NCI-H1417 treated with DMSO at 0.1 percent for 48 hours (cell line): ENCODE data around the gene RHBDL2.
A peak's percentile ranks its signal among the peaks of the same experiment; 100 is the strongest.
"Not testable (repeated sequence)": the region's sequence is repeated elsewhere in the genome, so short reads cannot be mapped to it uniquely, and the experiment has no call there.

Experiments
- DNase-seq: peaks from one replicate; lab custom pipeline; 2025; lab: John Stamatoyannopoulos, UW

RHBDL2 gene

DNA sequence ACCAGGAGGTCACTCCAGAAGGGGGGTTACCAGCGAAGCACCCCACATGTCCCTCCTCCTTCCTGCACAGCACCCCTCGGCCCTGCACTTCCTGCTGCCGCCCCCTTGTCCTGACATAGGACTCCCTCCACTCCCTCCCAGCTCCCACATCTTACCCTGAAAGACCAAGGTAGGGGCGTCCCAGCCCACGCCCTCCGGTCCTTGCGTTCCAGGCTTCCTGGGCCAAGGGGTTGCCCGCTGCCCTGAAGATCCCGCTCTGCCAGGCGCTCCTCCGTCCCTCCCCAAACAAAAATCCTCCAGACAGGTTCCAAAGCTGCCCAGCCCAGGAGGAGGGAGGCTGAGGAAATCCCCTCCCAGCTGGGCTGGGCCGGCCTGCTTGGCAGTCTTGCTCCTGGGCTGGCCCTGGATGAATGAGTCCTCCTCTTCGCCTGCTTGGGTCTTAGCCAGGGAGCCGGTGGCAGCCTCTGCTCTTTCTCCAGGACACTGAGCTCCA is at the start of gene RHBDL2:
RHBDL2 (minus strand) TSS at position 304 of the 493 bp plus-strand sequence. CDS start 22,618 bp downstream, outside the sequence.
- no peak for DNase-seq

DNA sequence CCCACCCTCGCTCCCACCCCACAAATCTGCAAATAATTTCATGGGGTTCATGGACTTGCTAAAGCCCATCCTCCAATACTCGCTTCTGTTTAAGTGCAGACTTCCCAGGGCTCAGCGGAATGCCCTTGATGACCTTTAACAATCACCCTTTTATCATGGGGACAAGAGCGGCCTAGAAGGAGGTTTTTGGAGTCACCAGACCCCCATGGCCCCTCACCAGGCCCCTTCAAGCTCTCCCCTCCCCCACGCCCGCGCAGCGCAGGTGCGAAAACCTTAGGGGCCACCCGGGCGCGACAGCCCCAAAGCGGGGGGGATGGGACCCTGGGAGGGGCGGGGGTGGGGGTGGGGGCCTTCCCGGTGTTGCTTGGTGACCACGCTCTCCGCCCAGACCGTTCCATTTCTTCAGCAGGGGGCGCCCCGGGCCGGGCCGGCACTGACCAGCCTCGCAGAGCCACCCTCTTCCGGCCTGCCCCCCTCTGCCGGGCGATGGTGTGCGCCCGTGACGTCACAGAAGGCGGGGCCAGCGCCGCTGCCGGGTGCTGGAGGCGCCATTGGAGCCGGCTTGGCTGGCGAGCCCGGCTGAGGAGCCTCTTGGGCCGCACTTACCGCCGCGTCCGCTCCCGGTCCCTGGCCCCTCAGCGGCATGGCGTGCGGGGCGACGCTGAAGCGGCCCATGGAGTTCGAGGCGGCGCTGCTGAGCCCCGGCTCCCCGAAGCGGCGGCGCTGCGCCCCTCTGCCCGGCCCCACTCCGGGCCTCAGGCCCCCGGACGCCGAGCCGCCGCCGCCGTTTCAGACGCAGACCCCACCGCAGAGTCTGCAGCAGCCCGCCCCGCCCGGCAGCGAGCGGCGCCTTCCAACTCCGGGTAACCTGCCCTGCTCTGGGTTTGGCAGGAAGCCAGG is 49.4 kb upstream of the RHBDL2 start, which contains the start of gene AKIRIN1:
AKIRIN1 (plus strand) TSS at position 539 of the 900 bp plus-strand sequence; CDS start at position 644, 105 bp downstream.
- peak; percentile 71 for DNase-seq

- no peak for DNase-seq
Measured at GRCh38 chr1:38990386-38990737, 48.7 kb upstream of the RHBDL2 start.

DNA sequence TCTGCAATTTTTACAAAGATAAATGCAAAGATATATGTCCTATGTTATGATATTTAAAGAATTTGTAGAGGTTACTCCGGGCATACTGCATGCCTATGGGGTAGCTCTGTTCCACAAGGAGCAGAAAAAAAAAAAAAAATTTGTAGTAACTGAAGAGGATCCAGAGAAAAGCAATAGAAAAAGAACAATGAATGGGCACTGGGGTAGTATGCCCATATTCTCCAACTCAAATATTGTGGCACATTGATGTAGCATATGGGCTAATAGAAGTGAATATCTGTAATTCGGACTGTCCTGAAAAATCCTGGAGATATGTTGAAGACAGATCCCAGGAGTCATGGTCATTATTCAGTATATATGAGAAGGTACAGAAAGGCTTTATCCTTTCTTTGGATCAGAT is 48.3 kb upstream of the RHBDL2 start:
- no peak for DNase-seq

DNA sequence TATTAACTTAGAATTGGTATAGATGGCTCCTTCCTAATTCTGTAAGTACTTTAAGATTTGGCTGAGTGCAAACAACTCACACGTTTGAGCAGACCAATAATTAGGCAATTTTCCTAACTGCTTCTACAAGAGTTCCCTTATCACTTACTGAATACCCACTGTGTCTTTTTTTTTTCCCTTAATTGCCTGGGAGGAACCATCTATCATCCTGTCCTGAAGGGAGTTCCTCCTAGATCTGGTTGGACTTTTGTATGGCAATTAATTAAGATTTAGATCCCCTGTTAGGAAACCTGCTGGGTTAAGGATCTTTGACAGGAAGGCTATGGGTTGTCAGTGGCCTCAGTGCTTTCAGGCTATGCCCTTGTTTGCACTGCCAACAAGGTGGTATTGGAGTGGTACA is 37.8 kb upstream of the RHBDL2 start:
- DNase-seq: not testable (repeated sequence)

DNA sequence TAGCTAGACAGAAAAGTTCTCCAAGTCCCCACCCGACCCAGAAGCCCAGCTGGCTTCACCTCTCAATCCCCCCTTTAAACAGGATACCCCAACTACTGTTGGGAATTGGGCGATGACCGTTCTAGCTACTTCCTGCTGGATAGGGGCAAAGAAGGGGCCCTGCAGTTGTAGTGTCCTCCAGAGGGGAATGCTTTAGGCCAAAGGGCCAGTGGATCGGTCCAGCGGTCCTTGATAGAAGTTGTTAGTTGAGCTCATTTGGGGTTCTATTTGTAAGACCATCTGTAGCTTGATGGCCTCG is 36.6 kb upstream of the RHBDL2 start:
- not testable (repeated sequence) for DNase-seq

- not testable (repeated sequence) for DNase-seq
Measured at GRCh38 chr1:38977399-38978244, 36.0 kb upstream of the RHBDL2 start.

- no peak for DNase-seq
Measured at GRCh38 chr1:38973659-38974437, 32.2 kb upstream of the RHBDL2 start.

- not testable (repeated sequence) for DNase-seq
Measured at GRCh38 chr1:38973145-38973544, 31.5 kb upstream of the RHBDL2 start.

GRCh38 chr1:38964140-38964548 is 22.5 kb upstream of the RHBDL2 start:
- DNase-seq: no peak

DNA sequence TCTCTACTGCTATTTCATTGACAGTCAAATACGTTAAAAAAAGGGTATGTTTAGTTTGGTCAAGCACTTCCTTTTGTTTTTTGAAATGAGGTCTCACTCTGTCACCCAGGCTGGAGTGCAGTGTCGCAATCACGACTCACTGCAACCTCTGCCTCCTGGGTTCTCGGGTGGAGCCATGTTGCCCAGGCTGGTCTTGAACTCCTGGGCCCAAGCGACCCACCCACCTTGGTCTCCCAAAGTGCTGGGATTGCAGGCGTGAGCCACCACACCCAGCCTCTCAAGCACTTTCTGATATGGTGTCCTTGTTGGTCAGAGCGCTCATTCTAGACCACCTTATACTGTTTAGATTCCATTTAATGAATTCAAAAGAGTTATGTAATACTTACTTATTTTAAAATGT is 20.9 kb upstream of the RHBDL2 start:
- DNase-seq: no peak

GRCh38 chr1:38962113-38962512 is 20.5 kb upstream of the RHBDL2 start:
- DNase-seq: no peak

DNA sequence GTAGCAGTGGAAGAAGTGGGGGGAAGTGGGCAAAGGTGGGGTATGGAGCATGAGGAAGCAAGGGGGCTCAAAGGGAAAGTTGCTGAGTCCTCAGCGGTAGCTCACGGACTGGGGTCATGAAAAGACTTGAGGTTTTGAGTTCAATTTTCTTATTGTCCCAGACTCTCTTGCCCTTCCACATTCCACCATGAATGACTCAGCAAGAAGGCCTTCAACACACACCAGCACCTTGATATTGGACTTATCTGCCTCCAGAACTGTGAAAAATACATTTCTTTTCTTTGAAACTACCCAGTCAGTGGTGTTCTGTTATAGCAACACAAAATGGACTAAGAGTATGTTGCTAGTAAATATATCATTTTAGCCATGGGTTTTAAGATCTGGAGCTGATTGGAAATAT is 17.3 kb upstream of the RHBDL2 start:
- no peak for DNase-seq

DNA sequence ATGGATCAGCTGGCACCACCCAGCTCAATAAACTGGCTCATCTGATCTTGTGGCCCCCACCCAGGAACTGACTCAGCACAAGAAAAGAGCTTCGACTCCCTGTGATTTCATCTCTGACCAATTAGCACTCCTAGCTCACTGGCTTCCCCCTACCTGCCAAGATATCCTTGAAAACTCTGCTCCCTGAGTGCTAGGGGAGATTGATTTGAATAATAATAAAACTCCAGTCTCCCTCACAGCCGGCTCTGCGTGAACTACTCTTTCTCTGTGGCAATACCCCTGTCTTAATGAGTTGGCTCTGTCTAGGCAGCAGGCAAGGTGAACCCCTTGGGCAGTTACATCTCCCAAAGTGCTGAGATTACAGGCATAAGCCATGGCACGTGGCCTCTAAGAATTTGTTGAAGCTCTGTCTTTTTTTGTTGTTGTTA is 11.8 kb upstream of the RHBDL2 start:
- DNase-seq: no peak

- no peak for DNase-seq
Measured at GRCh38 chr1:38950553-38950952, 8.9 kb upstream of the RHBDL2 start.

DNA sequence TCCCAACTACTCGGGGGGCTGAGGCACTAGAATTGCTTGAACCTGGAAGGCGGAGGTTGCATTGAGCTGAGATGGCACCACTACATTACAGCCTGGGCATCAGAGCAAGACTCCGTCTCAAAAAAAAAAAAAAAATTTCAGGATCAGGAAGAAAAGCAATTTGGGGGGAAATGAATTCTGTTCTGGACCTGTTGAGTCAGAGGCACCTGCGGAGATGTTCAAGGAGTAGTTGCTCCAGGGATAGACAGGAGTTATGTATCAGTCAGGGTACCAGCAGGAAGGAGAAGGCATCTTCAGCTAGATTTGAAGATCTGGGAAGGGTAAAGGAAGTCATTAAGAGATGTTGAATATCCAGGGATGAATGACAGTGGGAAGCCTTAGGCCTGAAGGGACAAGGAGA is 2.9 kb upstream of the RHBDL2 start:
- DNase-seq: no peak

GRCh38 chr1:38942664-38943428 is 1.2 kb upstream of the RHBDL2 start:
- no peak for DNase-seq

DNA sequence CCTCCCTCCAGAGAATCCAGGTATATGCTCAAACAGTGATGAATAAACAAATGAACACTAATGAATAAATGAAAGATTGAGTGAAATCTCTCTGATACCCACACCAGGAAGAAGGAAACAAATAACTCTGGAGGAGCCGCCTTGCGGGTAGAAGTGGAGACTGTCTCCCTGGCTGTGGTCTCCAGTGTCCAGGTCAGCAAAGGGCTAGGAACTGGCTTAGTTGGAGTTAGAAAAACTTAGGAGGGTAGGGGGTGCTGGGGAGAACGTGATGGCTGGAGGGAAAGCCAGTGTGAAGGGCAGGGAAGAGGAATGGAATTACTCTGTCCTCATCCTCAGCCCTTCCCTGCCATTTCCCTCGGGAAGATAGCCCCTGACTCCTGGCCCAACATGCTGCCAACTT is 537 bp downstream of the RHBDL2 start:
- DNase-seq: no peak

DNA sequence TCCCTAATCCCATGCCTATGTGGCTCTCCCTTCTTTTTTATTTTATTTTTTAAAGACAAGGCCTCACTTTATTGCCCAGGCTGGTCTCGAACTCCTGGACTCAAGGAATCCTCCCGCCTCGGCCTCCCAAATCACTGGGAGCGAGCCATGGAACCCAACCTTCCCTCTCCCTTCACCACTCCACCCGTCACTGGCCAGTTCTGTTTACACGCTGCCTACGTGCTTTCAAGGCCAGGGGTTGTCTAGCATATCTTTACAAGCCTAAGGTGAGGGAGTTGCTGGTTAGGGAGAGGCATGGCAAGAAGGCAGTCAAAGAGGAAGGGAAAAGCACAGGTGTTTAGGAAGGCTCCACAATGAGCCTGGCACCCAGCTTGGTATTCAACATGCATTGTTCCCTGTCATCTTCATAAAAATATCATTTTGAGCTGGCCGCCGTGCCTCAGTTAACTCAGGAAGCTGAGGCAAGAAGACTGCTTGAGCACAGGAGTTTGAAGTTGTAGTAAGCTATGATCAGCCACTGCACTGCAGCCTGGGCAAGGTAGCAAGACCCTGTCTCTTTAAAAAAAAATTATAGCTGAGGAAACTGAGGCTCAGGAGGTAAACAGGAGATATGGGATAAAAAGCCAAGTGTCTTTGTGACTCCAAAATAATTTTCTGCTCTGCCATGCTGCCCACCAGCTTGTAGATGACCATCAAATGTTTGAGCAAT is 1.1 kb downstream of the RHBDL2 start:
- DNase-seq: no peak

- no peak for DNase-seq
Measured at GRCh38 chr1:38938722-38939260, 2.8 kb downstream of the RHBDL2 start.
